HG02840 (cell line): ENCODE measurements around the gene GPR157.
A peak's percentile ranks its signal among the peaks of the same experiment; 100 is the strongest.
"Not testable (repeated sequence)": the region's sequence is repeated elsewhere in the genome, so short reads cannot be mapped to it uniquely, and the experiment has no call there.

ENCODE experiments used
- ATAC-seq: cut with Tn5 transposase; IDR thresholded peaks from one replicate; pipeline ENCODE4 v1.9.1; 2021; ENCODE audit warnings: mild to moderate bottlenecking, moderate library complexity, moderate number of reproducible peaks; ENCODE audit not compliant: unreplicated experiment, low FRiP score

The GPR157 gene

DNA sequence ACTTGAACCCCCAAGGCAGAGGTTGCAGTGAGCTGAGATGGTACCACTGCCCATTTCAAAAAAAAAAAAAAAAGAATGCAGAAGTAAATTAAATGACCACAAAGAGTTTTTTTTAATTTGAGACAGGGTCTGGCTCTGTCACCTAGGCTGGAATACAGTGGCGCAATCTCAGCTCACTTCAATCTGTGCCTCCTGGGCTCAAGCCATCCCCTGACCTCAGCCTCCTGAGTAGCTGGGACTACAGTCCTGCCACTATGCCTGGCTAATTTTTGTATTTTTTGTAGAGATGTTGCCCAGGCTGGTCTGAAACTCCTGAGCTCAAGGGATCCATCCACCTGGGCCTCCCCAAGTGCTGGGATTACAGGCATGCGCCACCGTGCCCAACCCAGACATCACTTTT is 20.2 kb upstream of the GPR157 start:
- no peak for ATAC-seq

- no peak for ATAC-seq
These were observed 17.3 kb upstream of the GPR157 start for GRCh38 chr1:9146156-9146555.

DNA sequence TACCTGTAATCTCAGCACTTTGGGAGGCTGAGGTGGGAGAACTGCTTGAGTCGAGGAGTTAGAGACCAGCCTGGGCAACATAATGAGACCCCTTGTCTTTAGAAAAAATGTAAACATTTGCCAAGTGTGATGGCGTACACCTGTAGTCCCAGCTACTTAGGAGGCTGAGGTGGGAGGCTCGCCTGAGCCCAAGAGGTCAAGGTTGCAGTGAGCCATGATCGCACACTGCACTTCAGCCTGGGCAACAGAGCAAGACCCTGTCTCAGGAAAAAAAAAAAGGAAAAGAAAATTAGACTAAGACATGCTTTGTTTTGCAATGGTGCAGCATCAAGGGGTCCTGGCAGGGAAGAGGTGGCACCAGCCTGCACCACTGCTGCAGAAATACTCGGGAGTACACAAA is 16.8 kb upstream of the GPR157 start:
- ATAC-seq, result no peak

- peak; percentile 74 for ATAC-seq
These were observed 16.2 kb upstream of the GPR157 start for GRCh38 chr1:9145021-9145668.

DNA sequence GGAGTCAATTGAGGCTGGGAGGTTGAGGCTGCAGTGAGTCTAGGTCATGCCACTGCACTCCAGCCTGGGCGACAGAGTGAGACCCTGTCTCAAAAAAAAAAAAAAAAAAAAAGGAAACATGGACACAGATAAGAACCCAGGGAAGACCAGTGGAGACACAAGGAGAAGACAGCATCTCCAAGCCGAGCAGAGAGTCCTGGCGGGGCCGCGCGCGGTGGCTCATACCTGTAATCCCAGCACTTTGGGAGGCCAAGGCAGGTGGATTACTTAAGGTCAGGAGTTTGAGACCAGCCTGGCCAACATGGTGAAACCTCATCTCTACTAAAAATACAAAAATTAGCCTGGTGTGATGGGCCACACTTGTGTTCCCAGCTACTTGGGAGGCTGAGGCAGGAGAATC is 15.6 kb upstream of the GPR157 start:
- not testable (repeated sequence) for ATAC-seq

- ATAC-seq, result no peak
These were observed 14.3 kb upstream of the GPR157 start for GRCh38 chr1:9143250-9143649.

DNA sequence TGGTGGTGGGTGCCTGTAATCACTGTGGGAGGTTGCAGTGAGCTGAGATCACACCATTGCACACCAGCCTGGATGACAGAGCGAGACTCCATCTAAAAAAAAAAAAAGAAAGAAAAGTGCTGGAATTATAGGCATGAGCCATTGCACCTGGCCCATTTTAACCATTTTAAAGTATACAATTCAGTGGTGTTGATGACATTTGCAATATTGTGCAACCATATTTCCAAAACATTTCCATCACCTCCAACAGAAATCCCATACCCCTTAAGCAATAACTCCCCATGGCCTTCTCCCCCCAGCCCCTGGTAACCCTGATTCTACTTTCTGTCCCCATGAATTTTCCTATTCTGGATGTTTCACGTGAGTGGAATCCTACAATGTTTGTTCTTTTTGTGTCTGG is 11.0 kb upstream of the GPR157 start:
- no peak for ATAC-seq

DNA sequence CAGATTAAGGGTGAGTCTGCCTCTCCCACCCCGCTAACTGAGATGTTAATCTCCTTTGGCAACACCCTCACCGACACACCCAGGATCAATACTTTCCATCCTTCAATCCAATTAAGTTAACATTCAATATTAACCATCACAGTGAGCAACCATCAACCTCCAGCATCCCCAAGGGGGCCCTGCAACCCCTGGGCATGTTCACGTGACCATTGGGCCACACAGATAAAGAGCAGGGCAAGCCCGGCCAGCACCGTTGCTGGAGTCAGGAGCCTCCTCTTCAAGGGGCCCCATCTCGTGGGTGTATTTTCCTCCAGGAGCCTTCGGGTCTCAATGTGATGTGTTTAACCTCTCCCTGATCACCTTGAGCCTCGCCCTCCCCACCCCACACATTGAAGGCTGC is 8.0 kb upstream of the GPR157 start:
- no peak for ATAC-seq

DNA sequence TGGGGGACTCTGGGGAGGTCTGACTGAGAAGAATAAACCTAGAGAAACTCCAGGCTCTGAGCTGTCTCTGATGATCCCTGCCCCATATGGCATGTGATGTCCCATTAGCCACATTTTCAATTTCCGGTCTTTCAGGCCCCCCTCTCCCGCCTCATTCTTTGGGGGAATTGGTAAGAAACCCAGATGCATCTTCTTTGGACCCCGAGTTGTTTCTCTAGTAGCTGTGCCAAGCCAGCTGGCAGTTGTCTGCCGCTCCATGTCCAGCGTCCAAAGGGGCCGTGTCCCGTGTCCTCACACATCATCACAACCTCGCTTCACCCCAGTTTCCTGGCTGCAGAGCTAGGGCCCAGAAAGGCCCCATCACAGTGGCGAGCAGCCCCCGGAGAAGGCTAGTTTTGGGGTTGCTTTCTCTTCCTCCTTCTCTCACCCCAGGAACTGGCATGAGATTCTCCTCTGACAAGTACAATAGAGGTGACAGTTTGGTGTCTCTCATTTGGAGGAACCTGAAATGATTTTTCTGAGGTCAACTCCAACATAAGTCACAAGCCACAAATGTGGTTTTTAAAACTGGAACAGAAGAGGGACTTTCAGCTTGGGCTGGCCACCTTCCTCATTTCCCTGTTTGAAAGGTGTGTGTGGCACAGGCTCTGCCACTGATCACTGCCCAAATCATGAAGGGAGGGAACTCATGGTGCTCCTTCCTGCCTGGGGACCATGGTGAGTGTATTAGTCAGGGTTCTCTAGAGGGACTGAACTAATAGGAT is 6.4 kb upstream of the GPR157 start:
- ATAC-seq, result no peak

DNA sequence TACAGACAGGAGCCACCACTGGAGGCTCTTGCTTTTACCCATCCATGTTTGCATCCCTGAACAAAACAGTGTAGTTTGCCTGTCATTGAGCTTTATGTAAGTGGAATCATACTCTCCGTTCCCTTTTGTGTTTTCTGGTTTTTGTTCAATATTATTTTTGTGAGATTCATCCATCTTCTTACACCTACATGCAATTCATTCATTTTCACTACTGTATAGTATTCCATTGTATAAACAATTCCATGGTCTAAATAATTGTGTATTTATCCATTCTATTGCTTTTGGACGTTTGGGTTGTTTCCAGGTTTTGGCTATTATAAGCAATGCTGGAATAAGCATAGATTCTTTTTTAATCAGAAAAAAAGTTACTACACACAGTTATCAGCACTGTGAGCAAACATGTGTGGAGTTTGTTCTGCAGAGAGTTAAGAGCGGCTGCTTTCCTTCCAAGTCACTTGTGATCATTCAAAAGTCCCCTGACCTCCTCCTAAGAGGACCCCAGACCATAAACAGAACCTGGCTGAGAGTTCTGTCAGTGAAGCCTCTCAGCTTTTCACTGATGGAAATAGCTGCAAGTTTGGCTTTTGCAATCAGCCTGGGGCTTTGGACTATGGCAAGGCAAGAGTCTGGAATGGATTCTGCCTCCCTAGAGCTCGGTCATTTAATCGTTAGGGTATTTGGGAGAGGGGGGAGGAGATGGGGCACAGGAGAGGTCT is 5.1 kb upstream of the GPR157 start:
- ATAC-seq, result no peak

- peak; percentile 50 for ATAC-seq
These were observed 552 bp upstream of the GPR157 start for GRCh38 chr1:9129266-9130041.

GRCh38 chr1:9128166-9128519 is 759 bp downstream of the GPR157 start:
- no peak for ATAC-seq

DNA sequence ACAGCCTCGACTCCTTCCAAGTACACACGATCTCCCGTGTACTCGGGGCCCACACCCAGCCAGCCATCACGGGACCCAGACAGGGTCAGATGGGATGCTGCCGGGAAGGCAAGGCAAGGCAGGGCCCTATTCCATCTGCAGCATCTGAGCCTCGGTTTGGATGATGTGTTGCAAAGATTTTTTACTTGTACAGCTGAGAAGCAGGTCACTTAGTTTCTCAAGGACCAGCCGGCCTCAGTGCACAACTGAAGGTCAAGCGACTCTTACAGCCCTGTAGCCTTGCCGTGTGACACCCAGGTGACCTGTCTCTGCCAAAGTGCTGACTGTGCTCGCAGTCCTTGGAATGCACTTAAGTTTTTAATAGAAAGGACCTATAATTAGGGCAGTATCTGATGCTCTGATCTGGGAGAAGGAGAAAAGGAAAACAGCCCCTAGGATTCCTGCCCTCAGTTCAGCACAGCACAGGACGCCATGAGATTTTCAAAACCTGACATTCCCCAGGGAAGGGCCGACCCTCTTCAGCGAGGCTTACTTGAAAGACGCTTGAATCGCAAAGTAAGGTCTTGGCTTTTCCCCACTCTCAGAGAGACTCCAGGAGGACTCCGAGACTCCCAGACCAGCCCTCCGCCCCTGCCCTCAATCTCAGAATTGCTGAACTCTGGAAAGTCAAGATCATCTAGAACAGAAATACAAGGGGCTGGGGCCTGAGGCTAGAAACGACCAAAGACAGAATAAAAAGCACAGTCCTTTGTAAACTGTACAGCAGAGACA is 1.3 kb downstream of the GPR157 start:
- no peak for ATAC-seq

DNA sequence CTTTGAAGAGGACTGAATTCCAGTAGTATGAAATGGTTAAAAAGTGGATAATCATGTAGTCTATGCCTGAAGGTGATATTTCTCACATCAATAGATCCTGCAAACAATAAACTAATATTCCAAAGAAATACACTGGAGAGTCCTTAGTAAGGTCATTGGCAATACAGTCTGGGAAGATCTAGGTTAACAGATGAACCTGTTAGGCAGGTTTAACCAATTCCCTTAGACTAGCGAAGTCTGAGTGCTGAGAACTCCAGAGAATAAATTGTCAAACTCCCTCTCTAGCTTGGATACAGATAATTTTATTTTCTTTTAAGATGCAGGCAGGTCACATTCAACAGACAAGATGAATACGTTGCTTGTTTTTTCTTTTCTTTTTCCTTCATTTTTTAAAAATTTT is 2.4 kb downstream of the GPR157 start:
- ATAC-seq, result no peak

DNA sequence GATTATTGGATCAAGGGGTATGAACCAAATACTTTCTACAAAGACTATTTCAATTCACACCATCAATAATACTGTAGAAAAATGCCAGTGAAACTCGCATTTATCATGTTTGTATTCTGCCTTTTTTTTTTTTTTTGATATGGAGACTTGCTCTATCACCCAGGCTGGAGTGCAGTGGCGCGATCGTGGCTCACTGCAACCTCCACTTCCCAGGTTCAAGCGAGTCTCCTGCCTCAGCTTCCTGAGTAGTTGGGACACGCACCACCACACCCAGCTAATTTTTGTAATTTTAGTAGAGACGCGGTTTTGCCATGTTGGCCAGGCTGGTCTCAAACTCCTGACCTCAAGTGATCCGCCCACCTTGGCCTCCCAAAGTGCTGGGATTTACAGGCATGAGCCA is 3.1 kb downstream of the GPR157 start:
- ATAC-seq, result not testable (repeated sequence)

DNA sequence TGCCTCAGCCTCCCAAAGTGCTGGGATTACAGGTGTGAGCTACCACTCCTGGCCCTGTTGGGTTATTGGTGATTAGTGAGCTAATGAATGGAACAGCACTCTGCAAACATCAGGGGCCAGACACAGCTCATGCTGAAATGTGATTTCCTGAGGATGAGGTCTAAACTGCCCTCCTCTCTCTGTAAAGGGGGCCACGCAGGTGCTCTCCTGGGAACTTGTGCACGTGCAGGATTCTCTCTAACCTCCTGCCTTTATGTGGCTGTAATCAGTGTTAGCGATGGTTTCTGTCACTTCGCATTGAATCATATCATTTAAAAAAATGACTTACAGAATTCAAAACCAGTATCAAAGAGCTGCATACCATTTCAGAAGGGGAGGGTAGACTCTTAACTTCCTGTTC is 3.6 kb downstream of the GPR157 start:
- ATAC-seq, result no peak

GRCh38 chr1:9124389-9124788 is 4.5 kb downstream of the GPR157 start:
- not testable (repeated sequence) for ATAC-seq

GRCh38 chr1:9123665-9124064 is 5.2 kb downstream of the GPR157 start:
- not testable (repeated sequence) for ATAC-seq

- ATAC-seq, result no peak
These were observed 7.1 kb downstream of the GPR157 start for GRCh38 chr1:9121496-9122409.
